Urothelium cell line (cell line): ENCODE measurements around the gene DRAM2.
"Not testable (repeated sequence)": the region's sequence is repeated elsewhere in the genome, so short reads cannot be mapped to it uniquely, and the experiment has no call there.

Experiments
- DNase-seq: peaks from one replicate; pipeline ENCODE4 v3.0.0; 2011; ENCODE audit warnings: low spot score, mixed read lengths
- FAIRE-seq: peaks from 2 replicates; lab custom pipeline; 2011; peaks lifted over from hg19 to GRCh38; lab: Jason Lieb, UNC

DRAM2 gene

GRCh38 chr1:111084999-111085398, 54.9 kb downstream of the DRAM2 start:
- DNase-seq: no peak
- no peak for FAIRE-seq

- no peak for FAIRE-seq
Measured at GRCh38 chr1:111082421-111083203, 57.3 kb downstream of the DRAM2 start.

GRCh38 chr1:111079329-111079728, 60.6 kb downstream of the DRAM2 start:
- DNase-seq, FAIRE-seq: not testable (repeated sequence)

More at GRCh38 chr1:111082421-111083203, 57.3 kb downstream of the DRAM2 start:
- DNase-seq: no peak

- not testable (repeated sequence) for FAIRE-seq, DNase-seq
Measured at GRCh38 chr1:111077312-111077711, 62.6 kb downstream of the DRAM2 start.
